RWPE2 (cell line): ENCODE results near the gene MZF1.

Source experiments
- ATAC-seq: fragments of 200-7000 bp; cut with Tn5 transposase; 3 replicates; pipeline ENCODE4 v1.9.1; 2021; ENCODE audit warnings: low read depth
- DNase-seq: peaks from one replicate; pipeline ENCODE4 v3.0.0-alpha.2; 2020; ENCODE audit warnings: low spot score
- H3K27ac ChIP-seq: fragments of 450-650 bp; 2 replicates; pipeline ENCODE4 v1.5.1; 2017; ENCODE audit warnings: mild to moderate bottlenecking; ENCODE audit not compliant: poor library complexity, severe bottlenecking
- H3K27me3 ChIP-seq: fragments of 250-450 bp; sonication (Bioruptor Pico); 2 replicates; pipeline ENCODE4 v1.5.1; 2021; ENCODE audit warnings: mild to moderate bottlenecking, moderate library complexity; ENCODE audit not compliant: insufficient read depth, poor library complexity, severe bottlenecking
- H3K36me3 ChIP-seq: fragments of 250-450 bp; sonication (Bioruptor Pico); 2 replicates; pipeline ENCODE4 v1.5.1; 2020; ENCODE audit warnings: low read depth, mild to moderate bottlenecking, moderate library complexity
- H3K4me1 ChIP-seq: fragments of 250-450 bp; sonication (Bioruptor Pico); 2 replicates; pipeline ENCODE4 v1.5.1; 2021; ENCODE audit warnings: mild to moderate bottlenecking, moderate library complexity; ENCODE audit not compliant: insufficient read depth, poor library complexity, severe bottlenecking
- H3K4me3 ChIP-seq: fragments of 250-450 bp; sonication (Bioruptor Pico); 2 replicates; pipeline ENCODE4 v1.5.1; 2021; ENCODE audit warnings: mild to moderate bottlenecking, moderate library complexity; ENCODE audit not compliant: severe bottlenecking
- H3K9me3 ChIP-seq: fragments of 250-450 bp; sonication (Bioruptor Pico); 2 replicates; pipeline ENCODE4 v1.5.1; 2021; ENCODE audit warnings: mild to moderate bottlenecking, moderate library complexity; ENCODE audit not compliant: severe bottlenecking
- TF ChIP-seq, protein P1 (sequence below): fragments of 450-650 bp; IDR thresholded peaks from one replicate; pipeline ENCODE4 v1.5.1; 2017; ENCODE audit warnings: mild to moderate bottlenecking, moderate library complexity; ENCODE audit not compliant: poor library complexity, severe bottlenecking

The MZF1 gene

DNA sequence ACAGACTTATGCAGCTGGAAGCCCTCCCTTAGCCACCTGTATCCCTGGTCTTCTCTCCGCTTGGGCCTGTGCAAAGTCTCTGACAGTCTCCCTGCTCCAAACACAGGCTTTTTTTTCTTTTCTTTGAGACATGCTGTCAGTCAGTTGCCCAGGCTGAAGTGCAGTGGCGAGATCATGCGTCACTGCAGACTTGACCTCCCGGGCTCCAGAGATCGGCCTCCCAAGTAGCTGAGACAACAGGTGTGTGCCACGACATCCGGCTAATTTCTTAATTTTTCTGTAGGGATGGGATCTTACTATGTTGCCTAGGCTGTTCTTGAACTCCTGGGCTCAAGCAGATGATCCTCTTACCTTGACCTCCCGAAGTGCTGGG lies 1.6 kb downstream of the MZF1 start:
- no peaks in the 10 kb centered on the region for H3K36me3 ChIP-seq
- H3K27ac ChIP-seq: no peak overlapping the region
- no peaks in the 10 kb centered on the region for H3K27me3 ChIP-seq
- TF ChIP-seq, protein P1, sequence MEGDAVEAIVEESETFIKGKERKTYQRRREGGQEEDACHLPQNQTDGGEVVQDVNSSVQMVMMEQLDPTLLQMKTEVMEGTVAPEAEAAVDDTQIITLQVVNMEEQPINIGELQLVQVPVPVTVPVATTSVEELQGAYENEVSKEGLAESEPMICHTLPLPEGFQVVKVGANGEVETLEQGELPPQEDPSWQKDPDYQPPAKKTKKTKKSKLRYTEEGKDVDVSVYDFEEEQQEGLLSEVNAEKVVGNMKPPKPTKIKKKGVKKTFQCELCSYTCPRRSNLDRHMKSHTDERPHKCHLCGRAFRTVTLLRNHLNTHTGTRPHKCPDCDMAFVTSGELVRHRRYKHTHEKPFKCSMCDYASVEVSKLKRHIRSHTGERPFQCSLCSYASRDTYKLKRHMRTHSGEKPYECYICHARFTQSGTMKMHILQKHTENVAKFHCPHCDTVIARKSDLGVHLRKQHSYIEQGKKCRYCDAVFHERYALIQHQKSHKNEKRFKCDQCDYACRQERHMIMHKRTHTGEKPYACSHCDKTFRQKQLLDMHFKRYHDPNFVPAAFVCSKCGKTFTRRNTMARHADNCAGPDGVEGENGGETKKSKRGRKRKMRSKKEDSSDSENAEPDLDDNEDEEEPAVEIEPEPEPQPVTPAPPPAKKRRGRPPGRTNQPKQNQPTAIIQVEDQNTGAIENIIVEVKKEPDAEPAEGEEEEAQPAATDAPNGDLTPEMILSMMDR: no peak
- H3K9me3 ChIP-seq: no peaks in the 10 kb centered on the region
- DNase-seq (no peak), ATAC-seq (no peak)
- no peak overlapping the region for H3K4me3 ChIP-seq
- peaks cover 3% of the 10 kb centered on the region for H3K4me1 ChIP-seq

GRCh38 chr19:58570770-58571574 lies 2.2 kb downstream of the MZF1 start:
- DNase-seq (no peak), ATAC-seq (no peak)
- H3K4me1 ChIP-seq: peaks cover 3% of the 10 kb centered on the region
- no peak overlapping the region for H3K27ac ChIP-seq
- no peaks in the 10 kb centered on the region for H3K36me3 ChIP-seq
- H3K4me3 ChIP-seq: no peak overlapping the region
- no peaks in the 10 kb centered on the region for H3K9me3 ChIP-seq
- TF ChIP-seq, protein P1: no peak
- H3K27me3 ChIP-seq: no peaks in the 10 kb centered on the region

- H3K27me3 ChIP-seq: no peaks in the 10 kb centered on the region
- H3K36me3 ChIP-seq: no peaks in the 10 kb centered on the region
- H3K27ac ChIP-seq: no peak overlapping the region
- H3K9me3 ChIP-seq: no peaks in the 10 kb centered on the region
- TF ChIP-seq, protein P1: no peak
- H3K4me3 ChIP-seq: no peak overlapping the region
- ATAC-seq: no peak
- H3K4me1 ChIP-seq: peaks cover 3% of the 10 kb centered on the region
- DNase-seq: no peak
Measured at GRCh38 chr19:58569943-58570670, 3.0 kb downstream of the MZF1 start.

DNA sequence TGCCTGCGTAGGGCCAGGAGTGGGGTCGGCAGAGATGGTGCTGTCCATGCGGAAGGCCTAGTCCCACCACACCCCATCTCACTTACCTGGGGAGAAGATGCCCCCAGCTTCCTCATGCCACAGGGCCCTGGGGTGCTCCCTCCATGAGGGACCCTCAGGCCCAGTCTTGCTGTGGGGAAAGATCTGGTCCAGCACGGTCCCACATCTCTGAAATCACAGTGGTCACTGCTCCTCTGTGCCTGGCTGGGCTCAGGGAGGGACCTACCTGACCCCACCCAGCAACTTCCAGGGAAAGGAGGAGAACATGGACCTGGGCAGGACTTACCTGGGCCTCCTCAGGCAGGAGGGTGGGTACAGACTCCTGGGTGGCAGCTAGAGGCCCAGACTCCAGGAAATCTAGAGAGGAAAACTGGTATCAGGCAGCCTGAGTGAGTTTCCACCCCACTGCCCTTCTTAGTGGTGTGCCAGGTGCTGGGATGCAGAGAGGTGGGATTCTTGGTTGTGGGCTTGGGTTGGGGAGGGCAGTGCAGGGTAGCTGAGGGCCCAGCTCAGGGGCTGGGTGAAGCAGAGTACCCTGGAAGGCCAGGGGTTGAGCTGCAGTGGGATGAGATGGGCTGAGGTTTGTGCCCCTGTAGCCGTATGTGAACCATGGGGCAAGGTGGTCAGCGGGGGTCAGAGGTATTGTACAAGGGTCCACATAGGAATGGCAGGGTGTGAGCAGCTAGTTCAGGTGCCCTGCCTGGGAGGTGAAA lies 3.8 kb downstream of the MZF1 start:
- ATAC-seq (no peak), DNase-seq (no peak)
- no peaks in the 10 kb centered on the region for H3K9me3 ChIP-seq
- no peak overlapping the region for H3K4me3 ChIP-seq
- no peak overlapping the region for H3K27ac ChIP-seq
- no peaks in the 10 kb centered on the region for H3K36me3 ChIP-seq
- no peaks in the 10 kb centered on the region for H3K4me1 ChIP-seq
- no peaks in the 10 kb centered on the region for H3K27me3 ChIP-seq
- TF ChIP-seq, protein P1: no peak
